Umbilical cord (tissue), 2 donors: Measurements from ENCODE around the gene IL22. TPM values are rescaled to one million over a fixed set of nuclear protein-coding genes. Genes with fewer than 3 reads are reported as not detected.
"Not testable (repeated sequence)": the region's sequence is repeated elsewhere in the genome, so short reads cannot be mapped to it uniquely, and the experiment has no call there.

Source experiments
- DNase-seq: peaks from one replicate; pipeline ENCODE4 v3.0.0-alpha.2; 2015; ENCODE audit warnings: low spot score
- total RNA-seq: library from RNA; depleted of rRNA; stranded (reverse); fragments of >200 nt; gene quantifications from one replicate; pipeline ENCODE4 v1.2.3, GENCODE V29; 2014; ENCODE audit warnings: low replicate concordance; ENCODE audit not compliant: insufficient read depth

IL22 gene
- total RNA-seq, 1 donor from 2014 or later = 16.4 TPM

- no peak for DNase-seq
Observed at GRCh38 chr12:68229956-68230355, 23.4 kb downstream of the IL22 start.

DNA sequence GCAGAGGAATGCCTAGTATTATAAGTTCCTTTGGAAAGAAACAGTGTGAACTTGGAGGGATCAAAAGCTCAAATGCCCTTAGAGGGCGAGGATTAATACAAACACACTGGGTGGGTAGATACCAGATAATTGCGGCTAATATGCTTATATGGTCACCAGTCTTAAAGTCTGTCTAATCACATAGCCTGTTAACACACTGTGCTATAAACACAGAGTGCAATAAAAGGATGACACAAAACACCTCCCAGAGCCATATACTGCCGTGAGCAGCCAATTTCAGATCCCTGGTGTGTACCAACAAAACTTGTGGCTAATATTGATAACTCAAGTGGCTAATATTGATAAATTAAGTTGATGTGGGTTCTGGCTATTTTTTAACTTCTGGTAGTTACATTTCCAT, 26.0 kb downstream of the IL22 start:
- no peak for DNase-seq

GRCh38 chr12:68225576-68226476, 27.6 kb downstream of the IL22 start, which contains the start of gene IL26:
IL26 (minus strand) TSS chr12:68225810; CDS start chr12:68225756, 54 bp downstream.
- no peak for DNase-seq

DNA sequence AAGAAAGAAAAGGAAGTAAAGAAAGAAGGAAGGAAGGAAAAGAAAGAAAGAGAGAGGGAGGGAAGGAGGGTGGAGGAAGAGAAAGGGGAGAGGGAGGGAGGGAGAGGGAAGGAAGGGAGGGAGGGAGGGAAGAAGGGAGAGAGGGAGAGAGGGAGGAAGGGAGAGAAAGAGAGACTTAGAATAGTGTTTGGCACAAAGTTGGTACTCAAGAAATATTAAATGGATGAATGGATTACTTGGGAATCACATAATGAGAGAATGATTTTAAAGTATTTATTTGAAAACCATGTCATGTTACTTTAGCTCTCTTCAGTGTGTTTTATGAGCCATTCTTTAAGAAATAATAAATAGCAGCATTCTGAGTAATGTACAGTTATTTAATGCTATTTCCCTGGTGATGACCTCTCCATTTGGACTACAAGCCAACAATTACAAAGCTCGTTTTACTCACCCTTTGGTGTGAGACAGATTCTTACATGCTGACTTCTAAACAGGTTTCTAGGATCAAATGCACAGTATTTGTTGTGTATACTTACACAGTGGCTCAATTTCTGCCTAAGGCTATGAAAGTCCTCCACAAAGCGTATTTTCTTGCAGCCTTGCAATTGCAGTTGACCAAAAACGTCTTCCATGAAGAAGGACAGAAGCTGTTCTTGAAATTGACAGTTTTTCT, 28.7 kb downstream of the IL22 start:
- no peak for DNase-seq

- peak; percentile 93 for DNase-seq
Observed at GRCh38 chr12:68223067-68223747, 30.2 kb downstream of the IL22 start.

- peak; percentile 24 for DNase-seq
Observed at GRCh38 chr12:68222326-68222725, 31.1 kb downstream of the IL22 start.

DNA sequence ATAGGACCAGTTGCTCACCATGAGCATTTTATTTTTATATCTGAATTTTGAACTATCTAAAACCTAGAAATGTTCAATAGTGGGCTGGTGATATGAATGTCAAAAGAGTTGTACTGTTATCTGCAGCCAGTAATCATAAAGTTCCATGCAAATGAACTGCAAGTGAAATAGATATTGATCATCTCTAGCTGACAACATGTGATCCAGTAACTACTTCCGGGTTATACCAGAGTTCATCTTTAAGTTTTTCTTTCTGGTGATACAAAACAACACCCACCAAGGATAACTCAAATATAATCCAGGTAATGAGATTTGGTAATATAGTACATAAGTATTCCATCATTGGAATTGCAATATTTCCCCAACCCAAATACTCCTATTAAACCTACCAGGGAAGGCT, 31.9 kb downstream of the IL22 start:
- DNase-seq = no peak

DNA sequence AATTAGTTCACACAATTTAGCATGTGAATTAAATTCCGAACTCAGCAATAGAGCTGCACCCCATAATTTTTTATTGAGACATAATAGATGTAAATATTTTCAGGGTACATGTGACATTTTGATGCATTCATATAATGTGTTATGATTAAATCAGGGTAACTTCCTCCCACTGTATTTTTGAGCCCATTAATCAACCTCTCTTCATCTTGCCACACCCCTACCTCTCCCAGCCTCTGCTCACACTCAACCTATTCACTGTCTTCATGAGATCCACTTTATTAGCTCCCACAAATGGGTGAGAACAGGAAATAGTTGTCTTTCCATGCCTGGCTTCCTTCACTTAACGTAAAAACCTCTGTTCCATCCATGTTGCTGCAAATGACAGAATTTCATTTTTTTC, 42.5 kb downstream of the IL22 start:
- DNase-seq = no peak

GRCh38 chr12:68209048-68209728, 44.2 kb downstream of the IL22 start:
- DNase-seq = not testable (repeated sequence)

GRCh38 chr12:68207276-68207675, 46.1 kb downstream of the IL22 start:
- no peak for DNase-seq

- no peak for DNase-seq
Observed at GRCh38 chr12:68206446-68206845, 47.0 kb downstream of the IL22 start.

DNA sequence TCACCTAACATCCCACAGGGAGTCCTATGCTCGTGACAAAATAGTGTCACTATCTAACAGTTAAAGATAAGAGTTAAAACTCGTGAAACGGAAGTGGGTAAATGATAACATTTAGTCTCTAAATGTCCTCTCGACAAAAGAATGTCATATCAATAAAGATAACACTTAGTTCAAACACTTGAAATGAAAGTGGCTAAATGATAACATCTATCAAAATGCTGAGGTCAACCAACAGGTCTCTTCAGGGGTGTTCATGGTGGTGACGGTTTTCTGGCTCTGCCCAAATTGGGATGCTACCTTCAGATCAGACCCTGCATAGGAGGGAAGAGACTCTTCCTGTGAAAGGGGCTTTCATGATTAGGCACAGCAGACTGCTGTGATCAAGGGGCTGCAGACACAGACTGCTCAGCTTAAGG, 49.9 kb downstream of the IL22 start:
- DNase-seq = no peak

DNA sequence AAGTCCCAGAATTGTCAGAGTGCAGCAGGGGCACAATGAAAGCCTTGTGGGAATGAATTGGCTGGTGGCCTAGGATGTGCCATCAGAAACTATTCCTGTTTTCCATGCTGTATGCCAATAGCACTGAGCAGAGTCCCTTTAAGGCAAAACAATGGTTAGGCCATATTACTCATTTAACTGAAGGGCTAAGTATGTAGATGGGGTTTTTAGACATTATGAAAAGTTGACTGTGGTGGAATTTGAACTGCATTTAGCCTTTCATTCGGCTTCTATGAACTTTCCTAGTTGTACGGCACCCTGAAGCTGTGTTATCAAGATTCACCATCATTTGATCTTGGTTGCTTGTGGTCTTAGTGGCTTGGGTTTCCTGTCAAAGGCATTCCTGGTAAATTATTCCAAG, 52.5 kb downstream of the IL22 start:
- no peak for DNase-seq

DNA sequence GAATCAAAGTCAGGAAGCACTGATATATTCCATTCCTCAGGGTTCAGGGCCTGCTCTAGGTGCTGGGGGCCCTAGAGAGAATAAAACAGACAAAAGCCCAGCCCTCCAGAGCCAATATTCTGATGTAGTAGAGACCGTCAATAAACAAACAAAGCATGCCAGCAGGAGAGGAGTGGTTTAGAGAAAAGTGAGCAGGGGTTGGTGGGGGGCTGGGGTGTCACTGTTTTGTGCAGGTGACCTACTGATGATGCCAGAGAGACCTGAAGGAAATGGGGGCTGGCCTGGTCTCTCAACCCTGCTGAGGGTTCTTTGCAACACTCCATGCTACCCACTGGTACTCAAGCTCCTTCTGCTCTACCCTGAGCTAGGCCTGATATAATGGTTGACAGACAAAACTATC, 54.3 kb downstream of the IL22 start:
- DNase-seq = no peak

- DNase-seq = no peak
Observed at GRCh38 chr12:68198507-68199086, 54.8 kb downstream of the IL22 start.

Other genes with a start within 250 kb of the IL22 start
- gene IFNG, start 93.9 kb downstream of the IL22 start, total RNA-seq = 4.3 TPM
- not detected for gene IL26, start 27.8 kb downstream of the IL22 start, total RNA-seq
- 22.1 TPM for gene MDM1, start 78.8 kb upstream of the IL22 start, total RNA-seq